ENCODE data around the gene C2CD4B. TPM values are rescaled to one million over a fixed set of nuclear protein-coding genes. Genes with fewer than 3 reads are reported as not detected.

C2CD4B gene
- total RNA-seq, 1 experiment from 2014 or later: not detected

DNA sequence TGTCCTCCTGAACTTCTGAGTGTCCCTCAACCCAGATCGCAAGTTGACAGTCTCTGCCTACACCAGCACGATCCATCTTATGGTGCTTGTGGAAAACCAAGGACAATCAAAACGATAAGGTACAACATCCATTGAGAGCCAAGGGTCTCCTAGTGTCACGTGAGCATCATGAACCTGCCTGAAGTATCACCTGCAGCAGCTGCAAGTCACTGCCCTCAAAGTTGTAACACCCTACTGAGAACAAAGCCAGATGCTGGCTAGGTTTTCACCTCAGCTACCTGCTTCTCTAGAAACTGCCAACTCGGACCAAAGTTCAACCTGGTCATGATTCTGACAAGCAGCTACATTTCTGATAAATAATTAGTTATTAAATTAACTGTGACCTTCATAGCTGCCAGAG is 17.5 kb downstream of the C2CD4B start:
- Histone ChIP-seq H3K27me3 (ENCODE audit: low read length) (no peaks in the 10 kb centered on the region; the same call in 1 of the 2 replicates), H3K36me3 (ENCODE audit: low read depth, low read length) (no peaks in the 10 kb centered on the region), H3K9me2 (replicated peaks; ENCODE audit: low read length) (no peaks in the 10 kb centered on the region), H3K4me1 (ENCODE audit: insufficient read depth, low read length) (no peaks in the 10 kb centered on the region), H2AFZ (ENCODE audit: low read length) (no peak overlapping the region), H3K4me3 (ENCODE audit: low read length) (no peak overlapping the region), H3K27ac (ENCODE audit: low read length) (no peak overlapping the region), H3K4me2 (ENCODE audit: low read length) (no peak overlapping the region), H3K9ac (ENCODE audit: low read length) (no peak overlapping the region), H4K20me1 (ENCODE audit: low read length) (no peaks in the 10 kb centered on the region), H3K9me3 (ENCODE audit: low read length) (no peaks in the 10 kb centered on the region), H3K79me2 (ENCODE audit: low read length) (no peaks in the 10 kb centered on the region), H3F3A (ENCODE audit: low read length, unreplicated experiment) (no peaks in the 10 kb centered on the region)
- ATAC-seq: no peak
- no TSS peak for BruUV-seq (replicated peaks)
- intact Hi-C loops (cut with micrococcal nuclease): no loop called here
- no peak for TF ChIP-seq EZH2phosphoT487 (IDR thresholded peaks at IDR 0.05; ENCODE audit: borderline replicate concordance, low read length)
- no peak for TF ChIP-seq CTCF (conservative IDR thresholded peaks at IDR 0.05; ENCODE audit: low read depth, low read length)
- no peak for TF ChIP-seq EZH2 (IDR thresholded peaks at IDR 0.05; ENCODE audit: low read length, unreplicated experiment)
- POLR2A ChIA-PET (ENCODE audit: unreplicated experiment): no interaction called here
- CTCF ChIA-PET: no interaction called here
- no peak for DNase-seq

GRCh38 chr15:62147149-62147548 is 17.9 kb downstream of the C2CD4B start:
- no TSS peak for BruUV-seq (replicated peaks)
- Histone ChIP-seq H3K27me3 (ENCODE audit: low read length) (no peaks in the 10 kb centered on the region; the same call in 1 of the 2 replicates), H3K4me1 (ENCODE audit: insufficient read depth, low read length) (peaks cover 1% of the 10 kb centered on the region), H3K9me3 (ENCODE audit: low read length) (no peaks in the 10 kb centered on the region), H3K27ac (ENCODE audit: low read length) (no peak overlapping the region), H3K36me3 (ENCODE audit: low read depth, low read length) (no peaks in the 10 kb centered on the region), H3K4me3 (ENCODE audit: low read length) (no peak overlapping the region), H2AFZ (ENCODE audit: low read length) (no peak overlapping the region), H3K9me2 (replicated peaks; ENCODE audit: low read length) (no peaks in the 10 kb centered on the region), H3F3A (ENCODE audit: low read length, unreplicated experiment) (no peaks in the 10 kb centered on the region), H4K20me1 (ENCODE audit: low read length) (no peaks in the 10 kb centered on the region), H3K4me2 (ENCODE audit: low read length) (no peak overlapping the region), H3K9ac (ENCODE audit: low read length) (no peak overlapping the region), H3K79me2 (ENCODE audit: low read length) (no peaks in the 10 kb centered on the region)
- ATAC-seq (no peak), DNase-seq (no peak)
- intact Hi-C loops (cut with micrococcal nuclease): no loop called here
- TF ChIP-seq CTCF (conservative IDR thresholded peaks at IDR 0.05; ENCODE audit: low read depth, low read length) (no peak), EZH2phosphoT487 (IDR thresholded peaks at IDR 0.05; ENCODE audit: borderline replicate concordance, low read length) (no peak), EZH2 (IDR thresholded peaks at IDR 0.05; ENCODE audit: low read length, unreplicated experiment) (no peak)
- POLR2A ChIA-PET (ENCODE audit: unreplicated experiment): no interaction called here
- CTCF ChIA-PET: no interaction called here

DNA sequence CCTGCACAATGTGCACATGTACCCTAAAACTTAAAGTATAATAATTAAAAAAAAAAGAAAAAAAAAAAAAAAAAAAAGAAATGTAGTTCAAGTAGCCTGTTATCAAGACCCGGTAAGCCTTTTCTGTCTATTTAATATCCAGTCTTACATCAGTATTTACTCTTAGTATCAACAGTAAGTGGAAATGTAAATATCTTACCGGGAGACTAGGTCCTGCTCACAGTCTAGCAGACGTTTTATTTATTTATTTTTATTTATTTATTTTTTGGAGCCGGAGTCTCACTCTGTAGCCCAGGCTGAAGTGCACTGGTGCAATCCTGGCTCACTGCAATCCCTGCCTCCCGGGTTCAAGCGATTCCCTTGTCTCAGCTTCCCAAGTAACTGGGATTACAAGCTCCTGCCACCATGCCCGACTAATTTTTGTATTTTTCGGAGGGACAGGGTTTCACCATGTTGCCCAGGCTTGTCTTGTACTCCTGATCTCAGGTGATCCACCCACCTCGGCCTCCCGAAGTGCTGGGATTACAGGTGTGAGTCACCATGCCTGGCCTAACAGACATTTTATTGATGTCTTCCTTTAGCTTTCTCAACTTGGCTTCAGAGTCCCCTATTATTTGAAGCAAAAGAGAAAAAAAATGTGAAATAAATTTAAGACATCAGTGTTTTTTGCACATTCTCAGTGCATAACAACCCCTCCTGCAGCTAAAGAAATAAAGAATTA is 19.9 kb downstream of the C2CD4B start:
- H2AFZ ChIP-seq (ENCODE audit: low read length): no peak overlapping the region
- DNase-seq: no peak
- intact Hi-C loops (cut with micrococcal nuclease): no loop called here
- H4K20me1 ChIP-seq (ENCODE audit: low read length): no peaks in the 10 kb centered on the region
- no TSS peak for BruUV-seq (replicated peaks)
- H3F3A ChIP-seq (ENCODE audit: low read length, unreplicated experiment): no peaks in the 10 kb centered on the region
- POLR2A ChIA-PET (ENCODE audit: unreplicated experiment): no interaction called here
- H3K4me1 ChIP-seq (ENCODE audit: insufficient read depth, low read length): peaks cover 12% of the 10 kb centered on the region
- H3K9me3 ChIP-seq (ENCODE audit: low read length): no peaks in the 10 kb centered on the region
- H3K9ac ChIP-seq (ENCODE audit: low read length): no peak overlapping the region
- H3K79me2 ChIP-seq (ENCODE audit: low read length): no peaks in the 10 kb centered on the region
- no peaks in the 10 kb centered on the region for H3K9me2 ChIP-seq (replicated peaks; ENCODE audit: low read length)
- no peak for TF ChIP-seq EZH2 (IDR thresholded peaks at IDR 0.05; ENCODE audit: low read length, unreplicated experiment)
- no peak for TF ChIP-seq EZH2phosphoT487 (IDR thresholded peaks at IDR 0.05; ENCODE audit: borderline replicate concordance, low read length)
- no peak for TF ChIP-seq CTCF (conservative IDR thresholded peaks at IDR 0.05; ENCODE audit: low read depth, low read length)
- H3K36me3 ChIP-seq (ENCODE audit: low read depth, low read length): no peaks in the 10 kb centered on the region
- H3K27me3 ChIP-seq (ENCODE audit: low read length): no peaks in the 10 kb centered on the region
- CTCF ChIA-PET: interaction anchor here (1.2 kb wide), 1 partner anchor 311 kb away, joined by 3 read pairs; no protein-coding TSS in a partner anchor
- ATAC-seq: no peak
- H3K4me3 ChIP-seq (ENCODE audit: low read length): no peak overlapping the region
- H3K4me2 ChIP-seq (ENCODE audit: low read length): no peak overlapping the region
- H3K27ac ChIP-seq (ENCODE audit: low read length): no peak overlapping the region

Measured in PC-3 (cell line).